Liver (tissue), 9 donors: ENCODE measurements around the gene HIVEP2. TPM values are rescaled to one million over a fixed set of nuclear protein-coding genes. Genes with fewer than 3 reads are reported as not detected.

Source experiments
- DNase-seq: peaks from one replicate; pipeline ENCODE4 v3.0.0-alpha.2; 2017; ENCODE audit warnings: low spot score
- H3K27ac ChIP-seq, 2 donors: one replicate each; pipeline ENCODE4 v1.7.0; 2013; ENCODE audit warnings: inconsistent platforms in 2 of 2, low read length in 2 of 2, control low read depth in 1 of 2, low read depth in 1 of 2, mild to moderate bottlenecking in 1 of 2
- H3K27me3 ChIP-seq, 4 donors: one replicate each; pipeline versions ENCODE4 v1.6.1 to v1.7.0; 2013; ENCODE audit warnings: low read length in 3 of 4, inconsistent platforms in 1 of 4, mild to moderate bottlenecking in 1 of 4, moderate library complexity in 1 of 4; ENCODE audit not compliant: control insufficient read depth in 4 of 4, insufficient read depth in 4 of 4
- H3K36me3 ChIP-seq, 4 donors: one replicate each; pipeline versions ENCODE4 v1.6.1 to v1.7.0; 2013; ENCODE audit warnings: low read length in 3 of 4, mild to moderate bottlenecking in 3 of 4, low read depth in 1 of 4, moderate library complexity in 1 of 4; ENCODE audit not compliant: control insufficient read depth in 4 of 4, insufficient read depth in 3 of 4
- H3K4me1 ChIP-seq, 4 donors: one replicate each; pipeline versions ENCODE4 v1.6.1 to v1.7.0; 2013; ENCODE audit warnings: low read length in 3 of 4, mild to moderate bottlenecking in 3 of 4, moderate library complexity in 1 of 4; ENCODE audit not compliant: control insufficient read depth in 4 of 4, insufficient read depth in 4 of 4
- H3K4me3 ChIP-seq, 3 donors: one replicate each; pipeline versions ENCODE4 v1.6.1 to v1.7.0; 2013; ENCODE audit warnings: low read length in 3 of 3, control low read depth in 1 of 3, low read depth in 1 of 3, mild to moderate bottlenecking in 1 of 3
- H3K9ac ChIP-seq, 2 donors: one replicate each; pipeline ENCODE4 v1.7.0; 2013; ENCODE audit warnings: low read length in 2 of 2, mild to moderate bottlenecking in 2 of 2, moderate library complexity in 2 of 2, control low read depth in 1 of 2, low read depth in 1 of 2
- H3K9me3 ChIP-seq, 4 donors: one replicate each; pipeline versions ENCODE4 v1.6.1 to v1.7.0; 2013; ENCODE audit warnings: low read length in 3 of 4; ENCODE audit not compliant: control insufficient read depth in 4 of 4
- ATF3 ChIP-seq: IDR thresholded peaks from 2 replicates; pipeline ENCODE4 v1.6.1; 2016; ENCODE audit warnings: antibody characterized with exemption
- CTCF ChIP-seq: fragments of 150-350 bp; IDR thresholded peaks from 2 replicates; pipeline ENCODE4 v1.5.1; 2017; ENCODE audit warnings: improper control_type of control experiment, low read depth, low read length; ENCODE audit not compliant: missing input control
- EGR1 ChIP-seq, 2 donors: IDR thresholded peaks; 2 replicates each; pipeline ENCODE4 v1.6.1; 2016 to 2018; ENCODE audit warnings: antibody characterized with exemption in 2 of 2, low read depth in 2 of 2
- FOXA1 ChIP-seq: IDR thresholded peaks from 2 replicates; pipeline ENCODE4 v1.6.1; 2016; ENCODE audit warnings: antibody characterized with exemption
- FOXA2 ChIP-seq: IDR thresholded peaks from 2 replicates; pipeline ENCODE4 v1.6.1; 2016; ENCODE audit warnings: antibody characterized with exemption
- GABPA ChIP-seq, 2 donors: IDR thresholded peaks in 1 of 2; conservative IDR thresholded peaks in 1 of 2; 2 replicates each; pipeline ENCODE4 v1.6.1; 2016; ENCODE audit warnings: antibody characterized with exemption in 2 of 2, mild to moderate bottlenecking in 1 of 2, moderate library complexity in 1 of 2
- HNF4A ChIP-seq, 2 donors: conservative IDR thresholded peaks; 2 replicates each; pipeline ENCODE4 v1.6.1; 2016; ENCODE audit warnings: antibody characterized with exemption in 2 of 2, mild to moderate bottlenecking in 2 of 2
- HNF4G ChIP-seq: IDR thresholded peaks from 2 replicates; pipeline ENCODE4 v1.6.1; 2016; ENCODE audit warnings: antibody characterized with exemption
- JUND ChIP-seq, 2 donors: IDR thresholded peaks; 2 replicates each; pipeline ENCODE4 v1.6.1; 2016; ENCODE audit warnings: antibody characterized with exemption in 2 of 2
- MAX ChIP-seq: IDR thresholded peaks from 2 replicates; pipeline ENCODE4 v1.6.1; 2016; ENCODE audit warnings: antibody characterized with exemption
- NR2F2 ChIP-seq: IDR thresholded peaks from 2 replicates; pipeline ENCODE4 v1.6.1; 2016; ENCODE audit warnings: antibody characterized with exemption
- RAD21 ChIP-seq, 2 donors: IDR thresholded peaks; 2 replicates each; pipeline ENCODE4 v1.6.1; 2016; ENCODE audit warnings: antibody characterized with exemption in 2 of 2, mild to moderate bottlenecking in 2 of 2
- REST ChIP-seq: IDR thresholded peaks from 2 replicates; pipeline ENCODE4 v1.6.1; 2016; ENCODE audit warnings: antibody characterized with exemption, mild to moderate bottlenecking
- RXRA ChIP-seq, 2 donors: IDR thresholded peaks; 2 replicates each; pipeline ENCODE4 v1.6.1; 2017 to 2018; ENCODE audit warnings: antibody characterized with exemption in 2 of 2, mild to moderate bottlenecking in 1 of 2
- TAF1 ChIP-seq: conservative IDR thresholded peaks from 2 replicates; pipeline ENCODE4 v1.6.1; 2016; ENCODE audit warnings: antibody characterized with exemption, mild to moderate bottlenecking
- YY1 ChIP-seq: IDR thresholded peaks from 2 replicates; pipeline ENCODE4 v1.6.1; 2016; ENCODE audit warnings: antibody characterized with exemption, mild to moderate bottlenecking
- ZBTB33 ChIP-seq: IDR thresholded peaks from 2 replicates; pipeline ENCODE4 v1.6.1; 2016; ENCODE audit warnings: antibody characterized with exemption
- WGBS: extraction: QIAGEN DNeasy Blood & Tissue Kit; methylation state at CpG from one replicate; pipeline ENCODE4 v1.1.7; 2013; 5-methylcytosine and 5-hydroxymethylcytosine counted together
- polyA plus RNA-seq, 2 donors: library from polyadenylated mRNA; stranded (reverse) in 1 of 2; unstranded in 1 of 2; fragments of 200-250 nt in 1 of 2; fragments of >200 nt in 1 of 2; fragmentation: Nextera tagmentation in 1 of 2; extraction: Ambion mirVana in 1 of 2; gene quantifications; one replicate each; pipeline versions ENCODE4 v1.2.1 to v1.2.3, GENCODE V29; 2013 to 2015
- total RNA-seq, 2 donors: library from RNA; depleted of rRNA; stranded (reverse); fragments of >200 nt; gene quantifications; one replicate each; pipeline ENCODE4 v1.2.3, GENCODE V29; 2014
- donor health status: healthy.
- donor health status: healthy.
- donor health status: healthy.
- donor health status: healthy.
- donor health status: healthy.

HIVEP2 gene
- total and polyA plus RNA-seq, 4 donors: 0.82 to 6.6 (median 1.3) TPM

GRCh38 chr6:142942238-142942637, 2.7 kb downstream of the HIVEP2 start:
- Histone ChIP-seq H3K27ac (no peak overlapping the region), H3K27me3 (no peaks in the 10 kb centered on the region), H3K9me3 (no peaks in the 10 kb centered on the region), H3K36me3 (no peaks in the 10 kb centered on the region), H3K9ac (no peak overlapping the region), H3K4me1 (peaks cover 0 to 14% (median 8%) of the 10 kb centered on the region in 4 donors), H3K4me3 (no peak overlapping the region)
- no peak for DNase-seq
- WGBS: 70% methylated on average over 1 of the region's 1 CpG
- no peak for TF ChIP-seq MAX
- no peak for TF ChIP-seq REST
- no peak for TF ChIP-seq YY1
- TF ChIP-seq NR2F2: no peak
- no peak for TF ChIP-seq CTCF
- no peak for TF ChIP-seq JUND (IDR thresholded peaks at IDR 0.05)
- no peak for TF ChIP-seq ZBTB33
- TF ChIP-seq TAF1: no peak
- no peak for TF ChIP-seq HNF4A (conservative IDR thresholded peaks at IDR 0.05)
- TF ChIP-seq FOXA2: no peak
- TF ChIP-seq GABPA (IDR thresholded peaks at IDR 0.05 in 1 of 2, conservative IDR thresholded peaks at IDR 0.05 in 1 of 2): no peak
- TF ChIP-seq RXRA (IDR thresholded peaks at IDR 0.05): no peak
- TF ChIP-seq HNF4G: no peak
- no peak for TF ChIP-seq FOXA1
- TF ChIP-seq EGR1 (IDR thresholded peaks at IDR 0.05; ENCODE audit: low read depth in 2 of 2): no peak

- H3K9me3 ChIP-seq: no peaks in the 10 kb centered on the region
- H3K9ac ChIP-seq: no peak overlapping the region
- no peaks in the 10 kb centered on the region for H3K36me3 ChIP-seq
- H3K4me1 ChIP-seq: peaks cover 0 to 14% (median 8%) of the 10 kb centered on the region in 4 donors
- DNase-seq: no peak
- H3K4me3 ChIP-seq: no peak overlapping the region
- no peak overlapping the region for H3K27ac ChIP-seq
- 96% methylated on average over 7 of the region's 7 CpGs for WGBS
- H3K27me3 ChIP-seq: no peaks in the 10 kb centered on the region
- TF ChIP-seq CTCF (no peak), MAX (no peak), GABPA (IDR thresholded peaks at IDR 0.05 in 1 of 2, conservative IDR thresholded peaks at IDR 0.05 in 1 of 2) (no peak), FOXA2 (no peak), HNF4G (no peak), RAD21 (IDR thresholded peaks at IDR 0.05) (no peak), ATF3 (no peak), TAF1 (no peak), YY1 (no peak), FOXA1 (no peak), REST (no peak)
Observed at GRCh38 chr6:142941018-142941417, 4.0 kb downstream of the HIVEP2 start.
